Suprapubic skin (tissue), 4 donors: ENCODE data around the gene RMDN2.

ENCODE experiments used
- EP300 ChIP-seq: sonication (generic); formaldehyde crosslinking; IDR thresholded peaks from one replicate; pipeline ENCODE4 v1.6.1; 2017; ENCODE audit warnings: antibody characterized with exemption
- POLR2A ChIP-seq, 2 donors: fragments of 450-650 bp; IDR thresholded peaks; one replicate each; pipeline ENCODE4 v1.6.1; 2017; ENCODE audit warnings: antibody characterized with exemption in 2 of 2, mild to moderate bottlenecking in 2 of 2, moderate library complexity in 2 of 2
- POLR2AphosphoS5 ChIP-seq, 3 donors: sonication (generic); formaldehyde crosslinking; IDR thresholded peaks; one replicate each; pipeline ENCODE4 v1.6.1; 2017; ENCODE audit warnings: antibody characterized with exemption in 3 of 3
- TF ChIP-seq, protein P1 (sequence below), 2 donors: fragments of 200-600 bp in 1 of 2; fragments of 450-650 bp in 1 of 2; sonication (generic) in 1 of 2; IDR thresholded peaks; one replicate each; pipeline ENCODE4 v1.5.1; 2016 to 2019; ENCODE audit warnings: antibody characterized with exemption in 2 of 2, mild to moderate bottlenecking in 1 of 2, moderate library complexity in 1 of 2

DNA sequence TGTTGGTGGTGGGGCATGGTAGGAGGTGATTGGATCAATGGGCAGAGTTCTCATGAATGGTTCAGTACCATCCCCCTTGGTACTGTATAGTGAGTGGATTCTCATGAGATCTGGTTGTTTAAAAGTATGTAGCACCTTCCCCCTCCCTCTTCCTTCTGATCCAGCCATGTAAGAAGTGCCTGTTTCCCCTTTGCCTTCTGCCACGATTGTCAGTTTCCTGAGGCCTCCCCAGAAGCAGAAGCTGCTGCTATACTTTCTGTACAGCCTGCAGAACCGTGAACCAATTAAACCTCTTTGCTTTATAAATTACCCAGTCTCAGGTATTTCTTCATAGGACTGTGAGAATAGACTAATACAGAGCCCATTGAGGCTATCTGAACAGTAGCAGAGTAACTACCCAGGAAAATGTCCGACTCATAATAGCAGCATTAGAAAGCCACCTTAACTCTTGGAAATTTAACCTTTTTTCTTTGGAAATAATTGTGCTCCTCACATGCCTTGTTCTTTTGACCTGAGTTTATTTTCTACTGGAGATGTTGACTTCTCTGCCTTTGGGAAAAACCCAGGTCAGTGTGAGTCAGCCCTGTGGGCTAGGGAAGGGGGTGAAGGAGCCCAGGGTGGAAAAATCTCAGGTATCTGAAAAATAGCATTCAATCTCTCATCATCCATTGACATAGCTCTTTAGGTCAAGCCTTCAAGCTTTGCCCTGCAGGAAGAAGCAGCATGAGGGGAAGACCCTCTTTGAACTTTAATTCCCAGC is 132.7 kb downstream of the RMDN2 start:
- TF ChIP-seq, protein P1, sequence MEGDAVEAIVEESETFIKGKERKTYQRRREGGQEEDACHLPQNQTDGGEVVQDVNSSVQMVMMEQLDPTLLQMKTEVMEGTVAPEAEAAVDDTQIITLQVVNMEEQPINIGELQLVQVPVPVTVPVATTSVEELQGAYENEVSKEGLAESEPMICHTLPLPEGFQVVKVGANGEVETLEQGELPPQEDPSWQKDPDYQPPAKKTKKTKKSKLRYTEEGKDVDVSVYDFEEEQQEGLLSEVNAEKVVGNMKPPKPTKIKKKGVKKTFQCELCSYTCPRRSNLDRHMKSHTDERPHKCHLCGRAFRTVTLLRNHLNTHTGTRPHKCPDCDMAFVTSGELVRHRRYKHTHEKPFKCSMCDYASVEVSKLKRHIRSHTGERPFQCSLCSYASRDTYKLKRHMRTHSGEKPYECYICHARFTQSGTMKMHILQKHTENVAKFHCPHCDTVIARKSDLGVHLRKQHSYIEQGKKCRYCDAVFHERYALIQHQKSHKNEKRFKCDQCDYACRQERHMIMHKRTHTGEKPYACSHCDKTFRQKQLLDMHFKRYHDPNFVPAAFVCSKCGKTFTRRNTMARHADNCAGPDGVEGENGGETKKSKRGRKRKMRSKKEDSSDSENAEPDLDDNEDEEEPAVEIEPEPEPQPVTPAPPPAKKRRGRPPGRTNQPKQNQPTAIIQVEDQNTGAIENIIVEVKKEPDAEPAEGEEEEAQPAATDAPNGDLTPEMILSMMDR (IDR thresholded peaks at IDR 0.05): no peak
- TF ChIP-seq POLR2A (IDR thresholded peaks at IDR 0.05) (no peak), POLR2AphosphoS5 (IDR thresholded peaks at IDR 0.05) (no peak), EP300 (no peak)
